ENCODE data around the gene TMEM169.
A peak's percentile ranks its signal among the peaks of the same experiment; 100 is the strongest.

Gene TMEM169

DNA sequence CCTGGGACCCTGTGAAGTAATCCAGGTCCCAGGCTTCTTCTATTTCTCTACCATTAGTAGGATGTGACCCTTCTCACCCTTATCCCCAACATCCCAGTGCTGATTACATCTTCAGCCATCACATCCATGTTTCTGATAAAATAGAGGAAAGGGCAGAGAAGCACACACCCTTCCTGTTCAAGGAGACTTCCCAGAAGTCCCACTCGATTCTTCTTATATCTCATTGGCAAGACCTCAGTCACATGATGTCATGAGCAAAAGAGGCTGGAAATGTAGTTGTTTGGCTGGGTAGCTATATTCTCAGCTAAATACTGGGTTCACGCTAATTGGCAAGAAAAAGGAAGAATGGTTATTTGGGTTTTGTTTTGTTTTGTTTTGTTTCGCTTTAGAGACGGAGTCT, 19.4 kb downstream of the TMEM169 start:
- no peak for DNase-seq (ENCODE audit: low spot score)
- Histone ChIP-seq H3K27ac (no peak overlapping the region), H3K4me3 (no peak overlapping the region)
- TF ChIP-seq, protein P1, sequence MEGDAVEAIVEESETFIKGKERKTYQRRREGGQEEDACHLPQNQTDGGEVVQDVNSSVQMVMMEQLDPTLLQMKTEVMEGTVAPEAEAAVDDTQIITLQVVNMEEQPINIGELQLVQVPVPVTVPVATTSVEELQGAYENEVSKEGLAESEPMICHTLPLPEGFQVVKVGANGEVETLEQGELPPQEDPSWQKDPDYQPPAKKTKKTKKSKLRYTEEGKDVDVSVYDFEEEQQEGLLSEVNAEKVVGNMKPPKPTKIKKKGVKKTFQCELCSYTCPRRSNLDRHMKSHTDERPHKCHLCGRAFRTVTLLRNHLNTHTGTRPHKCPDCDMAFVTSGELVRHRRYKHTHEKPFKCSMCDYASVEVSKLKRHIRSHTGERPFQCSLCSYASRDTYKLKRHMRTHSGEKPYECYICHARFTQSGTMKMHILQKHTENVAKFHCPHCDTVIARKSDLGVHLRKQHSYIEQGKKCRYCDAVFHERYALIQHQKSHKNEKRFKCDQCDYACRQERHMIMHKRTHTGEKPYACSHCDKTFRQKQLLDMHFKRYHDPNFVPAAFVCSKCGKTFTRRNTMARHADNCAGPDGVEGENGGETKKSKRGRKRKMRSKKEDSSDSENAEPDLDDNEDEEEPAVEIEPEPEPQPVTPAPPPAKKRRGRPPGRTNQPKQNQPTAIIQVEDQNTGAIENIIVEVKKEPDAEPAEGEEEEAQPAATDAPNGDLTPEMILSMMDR (IDR thresholded peaks at IDR 0.05), result no peak

DNA sequence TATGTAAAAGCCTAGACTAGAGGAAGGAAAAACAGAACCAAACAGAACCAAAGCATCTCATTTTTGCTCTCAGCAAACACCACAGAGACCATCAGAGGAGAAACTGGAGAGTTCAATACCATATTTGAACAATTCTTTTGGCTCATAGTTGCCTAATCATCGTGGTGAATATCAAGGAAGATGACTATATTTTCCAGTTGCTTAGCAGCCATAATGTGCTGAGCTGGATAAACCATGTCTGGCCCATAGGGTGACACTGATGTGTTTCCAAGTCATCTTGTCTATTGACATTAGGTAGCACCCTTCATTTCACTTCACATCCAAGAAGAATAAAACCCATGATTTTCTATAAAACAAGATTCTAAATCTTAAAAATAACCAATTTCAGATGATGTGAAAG, 21.5 kb downstream of the TMEM169 start:
- no peak for DNase-seq (ENCODE audit: low spot score)
- no peak overlapping the region for H3K27ac ChIP-seq
- TF ChIP-seq, protein P1 (IDR thresholded peaks at IDR 0.05), result no peak
- no peak overlapping the region for H3K4me3 ChIP-seq

DNA sequence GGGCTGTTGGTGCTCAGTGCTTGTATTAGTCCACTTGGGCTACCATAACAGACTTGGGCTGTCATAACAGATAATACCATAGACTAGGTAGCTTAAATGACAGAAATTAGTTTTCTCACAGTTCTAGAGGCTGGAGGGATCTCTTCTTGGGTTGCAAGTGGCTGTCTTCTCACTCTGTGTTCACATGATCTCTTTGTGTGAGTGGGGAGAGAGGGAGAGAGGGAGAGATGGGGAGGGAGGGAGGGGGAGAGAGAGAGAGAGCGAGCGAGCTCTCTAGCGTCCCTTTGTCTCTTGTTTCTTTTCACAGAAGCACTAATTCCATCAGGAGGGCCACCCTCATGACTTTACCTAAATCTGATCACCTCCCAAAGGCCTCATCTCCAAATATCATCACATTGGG, 23.0 kb downstream of the TMEM169 start:
- H3K4me3 ChIP-seq, result no peak overlapping the region
- H3K27ac ChIP-seq, result no peak overlapping the region
- TF ChIP-seq, protein P1 (IDR thresholded peaks at IDR 0.05), result no peak
- DNase-seq (ENCODE audit: low spot score), result no peak

DNA sequence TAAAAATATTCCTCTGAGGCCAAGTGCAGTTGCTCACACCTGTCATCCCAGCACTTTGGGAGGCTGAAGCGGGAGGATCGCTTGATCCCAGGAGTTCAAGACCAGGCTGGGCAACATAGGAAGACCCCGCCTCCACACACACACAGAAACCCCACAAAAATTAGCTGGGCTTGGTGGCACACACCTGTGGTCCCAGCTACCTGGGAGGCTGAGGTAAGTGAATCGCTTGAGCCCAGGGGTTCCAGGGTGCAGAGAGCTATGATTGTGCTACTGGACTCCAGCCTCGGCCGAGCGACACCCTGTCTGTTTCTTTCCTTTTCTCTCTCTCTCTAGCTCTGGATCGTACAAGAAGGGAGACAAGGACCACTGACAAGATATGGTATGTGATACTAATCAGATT, 25.6 kb downstream of the TMEM169 start:
- H3K4me3 ChIP-seq, result no peak overlapping the region
- no peak overlapping the region for H3K27ac ChIP-seq
- no peak for DNase-seq (ENCODE audit: low spot score)
- TF ChIP-seq, protein P1 (IDR thresholded peaks at IDR 0.05), result no peak

DNA sequence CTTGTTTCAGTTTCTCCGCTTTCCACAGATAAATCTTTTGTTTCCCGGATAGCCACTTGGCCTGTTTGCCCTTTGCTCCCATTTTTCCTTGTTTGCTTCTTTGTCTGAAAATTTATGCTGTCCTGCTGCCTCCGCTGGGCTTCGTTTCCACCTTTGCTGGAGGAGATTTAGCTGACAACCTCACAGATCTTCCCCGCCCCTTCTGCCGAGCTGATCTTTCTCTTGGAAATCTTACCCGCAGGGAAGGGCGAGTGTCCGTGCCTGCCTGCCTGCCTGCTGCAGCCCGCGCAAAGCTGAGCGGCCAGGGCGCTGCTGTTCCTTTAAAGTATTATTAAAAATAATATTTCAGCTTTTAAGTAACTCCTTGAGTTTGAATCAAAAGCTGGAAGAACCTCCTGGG, 26.0 kb downstream of the TMEM169 start:
- TF ChIP-seq, protein P1 (IDR thresholded peaks at IDR 0.05), result no peak
- Histone ChIP-seq H3K4me3 (no peak overlapping the region), H3K27ac (no peak overlapping the region)
- no peak for DNase-seq (ENCODE audit: low spot score)

DNA sequence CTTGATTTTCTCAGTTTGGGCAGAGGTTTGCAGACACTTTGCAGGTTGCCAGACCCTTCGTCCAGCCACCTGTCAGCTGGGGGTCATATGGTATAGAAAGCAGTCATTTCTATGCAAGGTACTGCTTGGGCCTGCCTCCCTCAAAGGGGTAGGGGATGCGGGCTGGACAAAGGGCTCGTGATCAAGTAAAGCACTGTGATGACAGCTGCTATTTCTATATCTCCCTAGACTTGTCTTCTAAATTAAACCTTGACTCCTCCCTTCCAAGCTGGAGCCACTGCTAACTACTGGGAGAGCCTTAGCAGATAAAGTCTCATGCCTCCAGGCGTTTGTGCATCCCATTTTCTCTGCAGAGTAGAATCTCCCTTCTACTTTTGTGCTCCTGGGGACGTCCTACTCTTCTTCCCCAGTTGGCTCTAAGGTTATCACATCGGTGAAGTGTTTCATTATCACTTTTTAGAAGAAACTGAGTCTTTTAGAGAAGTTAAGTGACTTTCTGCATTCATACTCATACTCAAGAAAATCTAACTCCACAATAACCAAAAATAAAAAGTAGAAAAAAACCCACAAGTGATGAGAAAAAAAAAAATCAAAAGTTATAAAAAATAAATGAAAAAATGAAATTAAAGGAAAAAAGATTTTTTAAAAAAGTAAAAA, 26.7 kb downstream of the TMEM169 start:
- no peak for DNase-seq (ENCODE audit: low spot score)
- TF ChIP-seq, protein P1 (IDR thresholded peaks at IDR 0.05), result no peak
- H3K27ac ChIP-seq, result no peak overlapping the region
- peak overlapping the region; percentile 75 for H3K4me3 ChIP-seq
